ENCODE measurements around the gene TXNDC9.
"Not testable (repeated sequence)": the region's sequence is repeated elsewhere in the genome, so short reads cannot be mapped to it uniquely, and the experiment has no call there.

- not testable (repeated sequence) for TF ChIP-seq CTCF (conservative IDR thresholded peaks at IDR 0.05 in 1 of 2, IDR thresholded peaks at IDR 0.05 in 1 of 2; ENCODE audit: low read depth in 1 of 2, low read length in 2 of 2); EZH2 (IDR thresholded peaks at IDR 0.05; ENCODE audit: low read length, missing control alignments)
Measured at GRCh38 chr2:99317873-99318200, 18.3 kb downstream of the TXNDC9 start.

Measured in fibroblast of lung (primary cell).